HEK293 (cell line): ENCODE results near the gene KRTAP13-3.

Source experiments
- CTCF ChIA-PET: fragments of 350-600 bp; formaldehyde crosslinking; extraction: SDS; loops from one replicate; lab custom pipeline; 2021; ENCODE audit warnings: antibody characterized with exemption; lab: Yijun Ruan, JAX
- POLR2A ChIA-PET: fragments of 300-600 bp; formaldehyde crosslinking; extraction: SDS; loops from one replicate; lab custom pipeline; 2020; ENCODE audit warnings: antibody characterized with exemption, inconsistent platforms; lab: Yijun Ruan, JAX
- H3K27ac ChIP-seq: fragments of 200-500 bp; sonication (Bioruptor generic); 2 replicates; pipeline ENCODE4 v1.5.1; 2014; ENCODE audit warnings: low read depth, low read length, control low read depth, inconsistent platforms; ENCODE audit errors: extremely low read depth
- H3K36me3 ChIP-seq, 2 experiments: fragments of 200-500 bp in 1 of 2; sonication (Bioruptor generic) in 1 of 2; 1 replicate in 1 of 2; 2 replicates in 1 of 2; pipeline ENCODE4 v1.5.1; 2014 to 2017; ENCODE audit warnings: inconsistent platforms in 2 of 2, low read length in 2 of 2; ENCODE audit not compliant: control insufficient read depth in 2 of 2, insufficient read depth in 1 of 2
- H3K4me1 ChIP-seq: fragments of 200-500 bp; sonication (Bioruptor generic); 2 replicates; pipeline ENCODE4 v1.5.1; 2014; ENCODE audit warnings: mild to moderate bottlenecking, low read length, inconsistent platforms; ENCODE audit not compliant: control insufficient read depth, insufficient read depth
- H3K4me3 ChIP-seq: 2 replicates; pipeline ENCODE4 v1.5.1; 2011; ENCODE audit warnings: low read depth, mild to moderate bottlenecking, control low read depth, low read length, moderate library complexity
- H3K9me3 ChIP-seq: fragments of 200-500 bp; sonication (Bioruptor generic); 2 replicates; pipeline ENCODE4 v1.5.1; 2014; ENCODE audit warnings: low read depth, low read length, inconsistent platforms; ENCODE audit not compliant: control insufficient read depth, insufficient read depth
- BCL11B ChIP-seq: fragments of 450-650 bp; formaldehyde crosslinking; IDR thresholded peaks from 2 replicates; pipeline ENCODE4 v1.5.1; 2016; ENCODE audit warnings: low read depth, missing biosample characterization, missing genetic modification characterization
- BCL6B ChIP-seq: fragments of 450-650 bp; formaldehyde crosslinking; IDR thresholded peaks from 2 replicates; pipeline ENCODE4 v1.5.1; 2017; ENCODE audit warnings: missing biosample characterization, missing genetic modification characterization
- EGR2 ChIP-seq: fragments of 450-650 bp; formaldehyde crosslinking; IDR thresholded peaks from 2 replicates; pipeline ENCODE4 v1.5.1; 2016; ENCODE audit warnings: low read depth, missing biosample characterization, missing genetic modification characterization
- ELK4 ChIP-seq: IDR thresholded peaks from 2 replicates; pipeline ENCODE4 v1.6.1; 2011; ENCODE audit warnings: mild to moderate bottlenecking, low read depth, low read length, borderline replicate concordance
- HOXD13 ChIP-seq: sonication (generic); formaldehyde crosslinking; IDR thresholded peaks from 2 replicates; pipeline ENCODE4 v1.8.0; 2022; ENCODE audit warnings: missing genetic modification reagents, borderline replicate concordance
- KLF8 ChIP-seq: fragments of 450-650 bp; formaldehyde crosslinking; IDR thresholded peaks from 2 replicates; pipeline ENCODE4 v1.5.1; 2016; ENCODE audit warnings: missing biosample characterization, missing genetic modification characterization
- REPIN1 ChIP-seq: fragments of 450-650 bp; formaldehyde crosslinking; IDR thresholded peaks from 2 replicates; pipeline ENCODE4 v1.5.1; 2017; ENCODE audit warnings: missing biosample characterization, missing genetic modification characterization, low read depth
- SP2 ChIP-seq: fragments of 450-650 bp; formaldehyde crosslinking; IDR thresholded peaks from 2 replicates; pipeline ENCODE4 v1.5.1; 2016; ENCODE audit warnings: missing biosample characterization, missing genetic modification characterization
- SP7 ChIP-seq: fragments of 450-650 bp; formaldehyde crosslinking; IDR thresholded peaks from 2 replicates; pipeline ENCODE4 v1.5.1; 2016; ENCODE audit warnings: missing biosample characterization, missing genetic modification characterization
- TCF7L2 ChIP-seq: IDR thresholded peaks from 2 replicates; pipeline ENCODE4 v1.6.1; 2011; ENCODE audit warnings: low read depth, mild to moderate bottlenecking, inconsistent platforms, low read length, moderate library complexity, borderline replicate concordance
- TSHZ1 ChIP-seq: fragments of 450-650 bp; formaldehyde crosslinking; IDR thresholded peaks from 2 replicates; pipeline ENCODE4 v1.5.1; 2016; ENCODE audit warnings: missing biosample characterization, missing genetic modification characterization, borderline replicate concordance
- ZNF2 ChIP-seq: fragments of 450-650 bp; formaldehyde crosslinking; IDR thresholded peaks from 2 replicates; pipeline ENCODE4 v1.5.1; 2016; ENCODE audit warnings: missing biosample characterization, missing genetic modification characterization
- ZNF324 ChIP-seq: fragments of 450-650 bp; formaldehyde crosslinking; IDR thresholded peaks from 2 replicates; pipeline ENCODE4 v1.5.1; 2016; ENCODE audit warnings: missing biosample characterization, missing genetic modification characterization
- ZNF37A ChIP-seq: fragments of 450-650 bp; IDR thresholded peaks from 2 replicates; pipeline ENCODE4 v1.5.1; 2018; ENCODE audit warnings: missing biosample characterization, missing genetic modification characterization
- ZNF501 ChIP-seq: fragments of 450-650 bp; formaldehyde crosslinking; IDR thresholded peaks from 2 replicates; pipeline ENCODE4 v1.5.1; 2016; ENCODE audit warnings: missing biosample characterization, missing genetic modification characterization
- ZNF510 ChIP-seq: fragments of 450-650 bp; formaldehyde crosslinking; IDR thresholded peaks from 2 replicates; pipeline ENCODE4 v1.5.1; 2018; ENCODE audit warnings: mild to moderate bottlenecking, missing genetic modification characterization, missing biosample characterization; ENCODE audit not compliant: insufficient replicate concordance
- ZNF530 ChIP-seq: fragments of 450-650 bp; formaldehyde crosslinking; IDR thresholded peaks from 2 replicates; pipeline ENCODE4 v1.5.1; 2016; ENCODE audit warnings: low read depth, missing biosample characterization, missing genetic modification characterization
- ZNF624 ChIP-seq: fragments of 450-650 bp; formaldehyde crosslinking; IDR thresholded peaks from 2 replicates; pipeline ENCODE4 v1.5.1; 2017; ENCODE audit warnings: missing biosample characterization, missing genetic modification characterization
- ZNF654 ChIP-seq: fragments of 450-650 bp; formaldehyde crosslinking; IDR thresholded peaks from 2 replicates; pipeline ENCODE4 v1.5.1; 2016; ENCODE audit warnings: low read depth, missing biosample characterization, missing genetic modification characterization
- ZNF670 ChIP-seq: fragments of 450-650 bp; formaldehyde crosslinking; IDR thresholded peaks from 2 replicates; pipeline ENCODE4 v1.5.1; 2016; ENCODE audit warnings: missing biosample characterization, missing genetic modification characterization, low read depth
- ZNF704 ChIP-seq: fragments of 450-650 bp; formaldehyde crosslinking; IDR thresholded peaks from 2 replicates; pipeline ENCODE4 v1.5.1; 2016; ENCODE audit warnings: missing biosample characterization, missing genetic modification characterization
- ZNF747 ChIP-seq: fragments of 450-650 bp; formaldehyde crosslinking; IDR thresholded peaks from 2 replicates; pipeline ENCODE4 v1.5.1; 2016; ENCODE audit warnings: missing biosample characterization, missing genetic modification characterization
- ZNF776 ChIP-seq: fragments of 450-650 bp; formaldehyde crosslinking; IDR thresholded peaks from 2 replicates; pipeline ENCODE4 v1.5.0; 2017; ENCODE audit warnings: missing biosample characterization, missing genetic modification characterization, borderline replicate concordance
- ZNF777 ChIP-seq: fragments of 450-650 bp; formaldehyde crosslinking; IDR thresholded peaks from 2 replicates; pipeline ENCODE4 v1.5.1; 2017; ENCODE audit warnings: missing biosample characterization, missing genetic modification characterization, borderline replicate concordance
- ZNF785 ChIP-seq: fragments of 450-650 bp; formaldehyde crosslinking; IDR thresholded peaks from 2 replicates; pipeline ENCODE4 v1.5.1; 2016; ENCODE audit warnings: missing biosample characterization, missing genetic modification characterization
- ZSCAN4 ChIP-seq: fragments of 450-650 bp; formaldehyde crosslinking; IDR thresholded peaks from 2 replicates; pipeline ENCODE4 v1.5.1; 2017; ENCODE audit warnings: missing biosample characterization, missing genetic modification characterization

KRTAP13-3 gene

GRCh38 chr21:30463713-30464112 is 38.0 kb upstream of the KRTAP13-3 start:
- no peak for TF ChIP-seq BCL6B (tag by site-specific recombination)
- TF ChIP-seq ZNF37A (tag by site-specific recombination) = no peak
- no peak for TF ChIP-seq ZNF747 (tag by site-specific recombination)
- no peak for TF ChIP-seq ZNF510
- no peak for TF ChIP-seq KLF8
- no peak for TF ChIP-seq REPIN1 (tag by site-specific recombination)
- Histone ChIP-seq H3K27ac (no peak overlapping the region), H3K4me3 (no peak overlapping the region), H3K4me1 (no peaks in the 10 kb centered on the region), H3K36me3 (no peaks in the 10 kb centered on the region), H3K9me3 (no peaks in the 10 kb centered on the region)
- ChIA-PET POLR2A (no interaction called here), CTCF (interaction anchor here (0.6 to 1.5 kb wide), 12 partner anchors 11 to 1803 kb away, joined by 3 to 6 read pairs (median 4); no protein-coding TSS in a partner anchor)

GRCh38 chr21:30448514-30448913 is 22.8 kb upstream of the KRTAP13-3 start:
- H3K36me3 ChIP-seq = no peaks in the 10 kb centered on the region
- no peak for TF ChIP-seq SP2
- TF ChIP-seq ZNF654 (tag by site-specific recombination) = no peak
- TF ChIP-seq ZNF2 (tag by site-specific recombination) = no peak
- TF ChIP-seq EGR2 (tag by site-specific recombination) = no peak
- no peak for TF ChIP-seq BCL11B (tag by site-specific recombination)
- no peak for TF ChIP-seq ZNF624 (tag by site-specific recombination)
- TF ChIP-seq, all 188 proteins: peak for 0
- H3K9me3 ChIP-seq = no peaks in the 10 kb centered on the region
- H3K4me3 ChIP-seq = no peak overlapping the region
- POLR2A ChIA-PET = no interaction called here
- no peaks in the 10 kb centered on the region for H3K4me1 ChIP-seq
- no peak overlapping the region for H3K27ac ChIP-seq
- CTCF ChIA-PET = interaction anchor here (0.6 to 1.3 kb wide), 2 partner anchors 15 to 1293 kb away, joined by 4 read pairs; no protein-coding TSS in a partner anchor

GRCh38 chr21:30447056-30447455 is 21.3 kb upstream of the KRTAP13-3 start:
- Histone ChIP-seq H3K36me3 (no peaks in the 10 kb centered on the region), H3K4me1 (no peaks in the 10 kb centered on the region), H3K27ac (no peak overlapping the region), H3K4me3 (no peak overlapping the region), H3K9me3 (no peaks in the 10 kb centered on the region)
- ChIA-PET POLR2A (no interaction called here), CTCF (no interaction called here)
- TF ChIP-seq ZNF704 (no peak), ELK4 (no peak), ZNF670 (no peak), ZSCAN4 (tag by site-specific recombination) (no peak), ZNF777 (tag by site-specific recombination) (no peak), TSHZ1 (tag by site-specific recombination) (no peak), ZNF530 (tag by site-specific recombination) (no peak), TCF7L2 (no peak), ZNF785 (tag by site-specific recombination) (no peak), HOXD13 (CRISPR knock-in tag) (no peak), ZNF776 (tag by site-specific recombination) (no peak), ZNF324 (tag by site-specific recombination) (no peak), SP7 (tag by site-specific recombination) (no peak), ZNF501 (no peak)
